Fibroblast of skin of abdomen (primary cell): ENCODE data around the gene CSNK1D.

ENCODE experiments used
- DNase-seq: peaks from one replicate; pipeline ENCODE4 v3.0.0-alpha.2; 2013

The CSNK1D gene

DNA sequence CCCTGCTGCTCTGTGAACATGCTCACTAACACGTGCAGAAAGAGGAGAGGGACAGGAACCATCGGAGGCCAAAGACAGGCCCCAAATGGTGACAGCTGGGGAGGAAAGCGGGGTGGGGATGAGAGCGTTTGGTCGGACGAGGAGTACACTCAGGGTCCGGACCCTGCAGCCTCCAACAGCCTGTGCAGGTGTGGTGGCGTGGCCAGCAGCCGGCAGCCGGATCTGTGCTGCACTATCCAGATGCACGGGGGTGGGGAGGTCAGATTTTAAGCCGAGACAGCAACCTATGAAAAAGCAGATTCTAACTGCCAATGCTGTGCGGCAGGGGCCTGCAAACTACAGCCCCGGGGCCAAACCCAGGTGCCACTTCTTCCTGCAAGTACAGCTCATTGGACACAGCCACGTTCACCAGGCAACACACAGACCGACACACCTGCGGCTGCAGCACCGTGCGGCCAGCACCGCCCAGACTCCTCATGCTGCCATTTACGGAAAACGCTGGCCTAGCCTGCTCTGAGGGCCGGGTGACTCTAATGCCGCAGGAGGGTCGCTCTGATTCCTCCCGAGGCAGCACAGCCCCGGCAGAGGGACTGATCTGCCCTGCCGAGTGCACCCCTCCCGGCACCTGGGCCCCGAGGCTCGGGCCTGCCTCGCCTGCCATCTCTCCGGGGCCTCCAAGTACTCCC is 23.5 kb downstream of the CSNK1D start:
- DNase-seq: no peak

DNA sequence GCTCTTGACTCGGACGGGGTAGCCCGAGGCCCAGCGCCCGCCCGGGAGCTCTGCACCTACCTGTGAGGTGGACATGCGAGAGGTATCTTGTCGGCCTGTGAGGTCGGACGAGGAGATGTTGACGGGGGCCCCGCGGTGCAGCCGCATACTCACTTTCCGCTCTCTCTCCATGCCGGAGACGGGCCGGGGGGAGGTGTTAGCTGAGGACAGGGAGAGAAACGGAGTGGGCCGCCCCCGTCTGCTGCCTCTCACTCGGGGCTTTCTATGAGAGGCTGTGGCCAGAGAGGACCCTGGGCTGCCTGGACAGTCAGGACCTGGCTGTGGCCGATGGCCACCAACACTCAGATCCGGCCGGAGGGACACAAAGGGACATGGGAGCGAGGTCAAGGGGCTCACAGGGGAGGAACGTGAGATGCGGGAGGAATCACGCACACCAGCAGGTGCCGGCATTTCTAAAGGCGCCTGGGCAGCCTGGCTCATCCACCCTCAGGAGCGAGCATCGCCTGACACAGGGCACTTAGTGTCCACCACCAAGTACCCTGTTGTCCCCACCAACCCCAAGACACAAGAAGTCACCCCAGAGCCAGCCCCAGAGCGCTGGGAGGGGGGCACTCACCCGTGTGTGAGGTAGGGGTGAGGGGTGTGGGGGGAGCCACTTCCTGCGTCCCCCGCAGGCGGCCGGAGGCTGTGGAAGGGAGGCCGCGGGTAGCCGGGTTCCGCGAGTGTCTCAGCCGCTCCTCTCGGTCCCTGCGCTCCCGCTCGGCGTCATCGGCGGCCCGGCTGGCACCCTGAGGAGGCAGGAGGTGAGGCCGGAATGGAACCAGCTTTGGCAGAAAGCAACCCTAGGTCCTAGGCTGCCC is 24.5 kb downstream of the CSNK1D start:
- DNase-seq: no peak

DNA sequence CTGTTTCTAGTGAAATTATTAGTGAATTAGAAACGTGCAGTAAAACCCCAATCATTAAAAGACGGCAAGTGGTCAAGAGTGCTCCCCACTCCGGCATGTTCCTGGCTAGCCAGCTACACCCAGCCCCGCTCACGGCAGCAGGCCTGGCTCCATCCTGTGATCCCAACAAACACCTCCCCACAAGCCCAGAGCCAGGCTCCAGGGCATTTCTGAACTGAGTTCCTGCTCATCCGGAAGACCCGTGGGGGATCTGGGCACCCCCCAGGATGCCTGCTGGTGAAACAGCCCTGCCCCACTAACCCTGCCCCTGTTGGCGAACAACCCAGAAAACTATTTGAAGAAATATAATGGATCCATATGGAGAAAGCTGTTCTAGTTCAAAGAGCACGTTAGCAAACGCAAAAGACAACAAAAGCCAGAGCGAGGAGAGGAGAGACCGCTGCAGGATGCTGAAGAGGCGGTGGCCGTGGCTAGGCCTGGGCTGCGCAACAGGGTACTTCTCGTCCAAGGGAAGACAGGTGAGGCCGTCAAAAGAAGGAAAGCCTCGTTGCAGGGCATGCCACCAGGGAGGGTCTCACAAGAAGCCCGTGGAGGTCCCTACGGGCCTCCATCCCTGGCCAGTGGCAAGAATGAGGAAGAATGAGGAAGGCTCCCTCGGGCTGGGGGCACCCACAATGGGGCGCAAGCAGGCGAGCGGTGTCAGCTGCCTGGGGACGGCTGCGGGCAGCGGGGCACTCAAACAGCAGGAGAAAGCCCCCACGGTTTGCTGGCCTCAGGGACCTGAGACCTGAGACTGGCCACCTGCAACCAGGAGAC is 25.4 kb downstream of the CSNK1D start:
- no peak for DNase-seq

DNA sequence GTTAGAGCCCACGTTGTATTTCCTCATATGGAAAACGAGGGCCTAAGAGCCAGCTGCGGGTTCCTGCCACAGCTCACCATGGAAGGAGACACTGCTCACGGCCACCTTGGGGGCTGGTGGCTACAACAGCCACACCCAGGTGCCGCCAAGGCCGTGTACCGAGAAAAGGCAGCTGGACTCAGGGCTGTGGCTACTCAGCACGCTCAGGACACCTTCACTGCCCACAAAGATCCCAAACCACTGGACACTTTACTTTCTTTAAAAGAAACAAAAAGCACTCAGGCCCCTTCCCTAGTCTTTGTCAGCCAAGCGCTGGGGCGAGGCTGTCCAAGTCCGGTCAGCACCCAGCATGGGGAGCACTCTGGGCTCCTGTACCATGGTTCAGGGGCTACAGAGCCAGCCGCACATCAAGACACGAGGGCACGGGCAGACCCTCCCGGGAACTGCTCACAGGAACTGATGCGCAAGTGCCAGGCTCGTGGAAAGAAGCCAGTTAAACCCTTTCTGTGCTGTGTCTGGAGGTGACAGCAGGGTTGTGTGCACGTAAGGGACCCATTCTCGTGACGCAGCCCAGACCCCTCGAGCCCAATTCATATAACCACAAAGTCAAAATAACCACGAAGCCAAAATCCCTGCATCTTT is 26.2 kb downstream of the CSNK1D start:
- no peak for DNase-seq

DNA sequence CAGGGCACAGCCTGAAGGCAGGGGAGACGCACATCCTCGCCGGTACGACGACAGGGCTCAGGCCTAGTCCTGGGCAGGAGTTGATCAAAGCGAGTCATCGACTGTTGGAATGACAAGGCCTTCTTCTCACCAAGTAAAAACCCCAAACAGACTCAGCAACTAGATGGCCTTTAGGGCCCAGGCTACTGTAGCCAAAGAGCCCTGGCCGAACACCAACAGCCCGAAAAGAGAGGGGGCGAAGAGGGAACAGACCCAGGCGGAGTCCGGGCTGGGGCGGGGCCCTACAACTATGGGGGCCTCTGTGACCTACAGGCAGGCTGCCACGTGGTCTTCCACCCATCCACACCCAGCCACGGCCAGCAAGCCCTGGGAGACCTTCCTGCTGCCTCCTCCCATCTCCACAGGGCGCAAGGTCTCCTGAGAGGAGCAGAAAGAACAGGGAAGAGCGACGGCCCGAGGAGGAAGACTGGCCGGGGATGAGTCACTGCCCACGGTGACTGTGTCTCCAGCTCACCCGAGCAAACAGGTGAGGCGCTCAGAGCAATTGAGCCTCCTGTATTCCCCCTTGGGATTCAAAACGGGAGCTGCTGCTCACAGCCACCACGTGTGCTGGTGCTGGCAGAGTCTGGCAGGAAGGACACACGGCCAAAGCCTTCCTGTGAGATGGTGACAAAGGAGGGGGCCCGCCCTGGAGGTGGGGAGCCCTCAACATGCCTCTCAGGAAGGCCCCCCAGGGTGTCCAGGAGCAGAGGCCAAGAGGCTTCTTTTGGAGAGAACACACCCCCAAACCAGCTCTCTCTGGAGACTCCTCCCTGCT is 26.9 kb downstream of the CSNK1D start:
- no peak for DNase-seq

DNA sequence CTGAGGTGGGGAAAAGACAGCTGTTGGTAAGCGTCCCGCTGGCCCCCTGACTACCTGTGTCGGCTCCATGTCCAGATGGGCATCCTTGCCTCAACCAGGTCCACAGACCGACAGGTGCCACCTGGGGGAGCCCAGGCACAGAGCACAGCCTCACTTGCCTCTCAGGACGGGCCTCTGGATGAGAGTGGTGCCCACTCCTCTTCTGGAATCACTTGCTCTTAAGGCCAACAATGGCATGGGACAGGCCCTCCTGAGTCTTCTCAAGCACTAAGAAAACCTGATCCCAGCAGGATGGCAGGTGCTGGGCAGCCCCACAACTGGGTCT is 27.5 kb downstream of the CSNK1D start:
- no peak for DNase-seq

DNA sequence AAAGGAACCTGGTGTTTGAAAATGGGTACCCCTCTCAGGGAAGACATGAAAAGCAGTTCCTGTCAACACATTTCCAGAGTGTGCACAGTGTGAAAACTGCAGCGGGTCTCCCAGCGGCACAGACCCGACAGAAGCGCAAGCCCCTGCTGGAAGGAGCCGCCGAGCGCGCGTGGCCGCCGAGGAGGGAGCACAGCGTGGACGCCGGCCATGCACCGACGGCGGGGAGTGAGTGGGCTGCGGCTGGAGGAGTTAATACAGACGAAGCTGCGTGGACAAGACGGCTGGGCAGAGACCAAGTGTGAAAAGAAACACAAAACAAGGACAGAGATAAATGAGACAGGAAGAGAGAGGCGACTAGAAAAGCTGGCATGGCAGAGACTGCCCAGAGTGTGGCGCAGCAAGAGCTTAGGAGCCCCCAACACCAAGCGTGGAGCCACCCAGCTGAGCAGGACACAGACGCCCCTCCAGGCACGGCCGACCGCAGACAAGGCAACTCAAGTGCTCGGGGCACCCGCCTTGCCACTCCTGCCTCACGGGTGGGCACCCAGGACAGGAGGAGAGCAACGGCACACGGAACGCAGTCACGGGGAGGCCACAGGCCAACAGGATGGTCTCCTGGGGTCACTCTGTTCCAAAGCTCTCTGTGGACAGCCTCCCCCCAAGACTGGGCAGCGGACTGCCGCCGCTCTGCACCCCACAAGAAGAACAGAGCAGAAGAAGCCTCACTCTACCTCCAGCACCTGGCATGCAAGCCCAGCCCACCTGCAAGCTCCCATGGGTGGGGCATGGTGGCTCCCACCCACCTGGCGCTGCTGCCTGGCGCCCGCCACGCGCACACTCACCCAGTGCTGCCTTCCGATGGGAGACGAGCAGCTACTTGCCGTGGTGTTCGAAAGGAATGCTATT is 28.1 kb downstream of the CSNK1D start:
- DNase-seq: no peak

DNA sequence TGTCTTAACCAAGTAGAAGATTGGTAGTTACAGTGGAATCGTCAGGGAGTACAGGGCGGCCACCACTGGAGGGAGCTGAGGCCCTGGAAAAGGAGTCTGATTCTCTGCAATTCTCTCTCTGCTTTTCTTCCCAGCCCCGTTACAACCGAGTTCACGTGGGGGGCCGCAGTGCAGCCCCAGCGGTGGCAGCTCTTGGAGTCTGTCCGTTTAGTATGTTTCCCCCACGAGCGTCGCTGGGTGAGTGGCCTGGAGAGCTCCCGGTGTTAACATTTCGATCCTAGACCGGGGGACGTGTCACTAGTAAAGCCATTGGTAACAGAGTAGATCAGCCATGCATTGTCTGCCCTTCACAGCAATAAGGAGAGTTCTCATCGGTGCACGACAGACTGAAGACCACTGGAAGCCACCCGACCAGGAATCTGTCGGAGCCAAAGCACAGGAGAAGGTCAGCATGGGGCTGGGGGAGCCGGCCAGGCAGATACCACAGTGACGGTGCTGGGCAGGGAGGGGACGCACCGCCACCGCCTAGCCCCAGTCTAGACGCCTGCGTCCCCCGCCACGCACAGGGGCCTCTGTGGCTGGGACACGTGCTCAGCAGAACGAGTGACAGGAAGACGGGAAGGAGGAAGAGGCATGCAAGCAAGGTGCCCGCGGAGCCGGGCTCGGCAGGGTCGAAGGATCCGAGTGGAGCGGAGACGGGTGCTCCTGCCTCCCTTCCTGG is 28.9 kb downstream of the CSNK1D start:
- DNase-seq: no peak

DNA sequence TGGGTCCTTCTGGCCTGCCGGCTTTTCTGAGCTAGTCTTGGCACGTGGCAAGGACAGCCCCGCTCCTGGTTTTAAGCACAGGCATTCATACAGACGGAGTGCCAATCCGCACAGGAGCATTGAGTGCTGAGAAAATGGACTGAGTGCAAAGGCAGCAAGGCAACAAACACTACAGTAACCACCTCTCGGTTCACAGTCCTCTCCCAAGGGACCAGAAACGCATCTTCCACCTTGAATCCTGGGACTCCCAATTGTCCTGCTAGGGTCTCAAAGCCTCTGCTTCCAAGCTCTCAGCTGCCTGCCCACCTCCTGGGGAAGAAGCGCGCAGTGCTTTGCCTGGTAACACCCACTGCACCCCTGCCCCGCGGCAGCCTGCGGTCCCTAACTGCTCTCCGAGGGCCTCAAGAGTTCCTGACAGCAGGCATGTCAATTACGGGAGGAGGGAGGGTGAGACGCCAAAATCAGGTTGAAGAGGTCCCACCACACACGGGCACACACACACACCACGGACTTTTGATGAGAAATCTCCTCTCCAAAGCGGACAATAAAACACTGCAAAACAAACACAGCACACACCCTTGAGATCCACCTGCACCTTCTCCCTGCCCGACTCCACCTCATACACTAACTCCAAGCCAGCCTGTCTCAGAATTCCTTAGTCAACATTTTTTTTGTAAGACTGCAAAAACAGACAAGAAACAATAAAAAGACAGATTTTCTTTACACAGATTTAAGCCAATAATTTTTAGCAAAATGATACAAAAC is 29.7 kb downstream of the CSNK1D start:
- no peak for DNase-seq

DNA sequence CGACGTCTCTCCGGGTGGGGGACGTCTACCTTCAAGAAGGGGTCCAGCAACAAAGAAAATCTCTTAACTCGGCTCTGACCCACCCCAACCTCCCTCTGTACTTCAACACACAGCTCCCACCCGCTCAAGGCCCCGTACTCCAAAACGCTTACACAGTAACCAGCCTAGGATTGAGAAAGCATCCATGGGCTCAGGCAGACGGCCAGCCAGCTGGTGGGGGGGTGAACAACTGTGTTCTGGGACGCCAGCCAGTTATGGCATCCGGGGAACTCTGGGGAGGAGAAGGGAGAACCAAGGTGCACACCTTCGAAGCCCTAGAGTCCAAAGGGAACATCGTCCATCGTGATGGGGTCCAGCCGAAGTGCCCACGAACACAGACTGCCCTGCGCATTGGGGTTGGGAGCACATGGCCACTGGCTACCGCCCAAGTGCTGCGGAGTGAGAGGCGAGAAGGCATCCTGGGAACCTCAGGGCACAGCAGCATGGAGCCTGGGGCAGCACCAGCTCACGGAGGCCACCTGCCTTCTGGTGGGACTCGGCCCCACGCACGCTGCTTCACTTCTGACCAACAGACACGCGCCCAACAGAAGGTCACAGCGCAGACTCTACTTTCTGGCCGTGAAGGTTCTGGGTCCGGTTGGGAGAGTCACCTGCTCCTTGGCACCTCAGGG is 30.4 kb downstream of the CSNK1D start:
- peak; percentile 83 for DNase-seq

DNA sequence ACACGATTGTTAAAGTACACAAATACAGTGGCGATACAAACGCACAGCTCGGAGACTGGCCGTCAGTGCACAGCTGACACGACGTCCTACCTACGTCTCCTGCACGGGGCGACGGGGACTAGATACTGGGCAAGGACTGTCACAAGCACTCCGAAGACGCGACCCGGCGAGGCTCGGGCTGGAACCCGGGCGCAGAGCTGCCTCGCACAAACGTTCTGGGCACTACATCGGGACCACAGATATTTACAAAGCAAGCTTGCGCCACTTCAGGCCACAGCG is 30.9 kb downstream of the CSNK1D start:
- DNase-seq: no peak

DNA sequence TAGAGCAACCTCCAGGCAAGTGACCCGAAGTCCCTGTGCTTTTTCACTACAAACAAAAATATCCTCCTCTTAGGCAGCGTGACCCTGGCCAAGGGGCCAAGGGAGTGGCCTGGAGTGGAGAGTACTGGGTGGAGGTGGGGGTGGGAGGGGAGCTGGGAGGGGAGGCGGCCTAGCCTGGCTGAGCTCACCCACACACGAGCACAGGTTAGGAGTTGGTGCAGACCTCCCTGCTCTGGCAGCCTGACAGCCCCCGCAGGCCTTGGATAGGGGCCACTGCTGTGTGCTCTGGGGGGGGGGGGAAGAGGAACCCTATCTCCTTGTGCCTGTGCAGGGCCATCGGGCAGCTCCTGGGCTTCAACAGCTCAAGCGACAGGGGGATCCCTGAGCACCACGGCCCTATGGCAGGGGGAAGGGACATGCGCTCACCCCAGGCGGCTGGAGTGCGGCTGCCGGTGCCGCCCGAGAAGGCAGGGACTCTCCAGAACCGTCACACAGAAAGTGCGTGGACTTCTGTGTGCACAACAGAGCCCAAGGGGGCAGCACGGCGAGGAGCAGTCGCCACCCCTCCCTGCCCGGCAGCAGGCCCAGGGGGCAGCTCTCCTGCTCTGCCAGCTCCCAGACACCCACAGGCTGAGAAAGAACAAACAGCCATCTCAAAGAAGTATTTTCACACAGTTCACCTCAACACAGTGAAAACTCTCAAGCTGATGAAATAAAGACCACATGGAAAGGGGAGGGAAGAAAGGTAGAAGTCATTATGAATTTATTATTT is 31.4 kb downstream of the CSNK1D start:
- no peak for DNase-seq

DNA sequence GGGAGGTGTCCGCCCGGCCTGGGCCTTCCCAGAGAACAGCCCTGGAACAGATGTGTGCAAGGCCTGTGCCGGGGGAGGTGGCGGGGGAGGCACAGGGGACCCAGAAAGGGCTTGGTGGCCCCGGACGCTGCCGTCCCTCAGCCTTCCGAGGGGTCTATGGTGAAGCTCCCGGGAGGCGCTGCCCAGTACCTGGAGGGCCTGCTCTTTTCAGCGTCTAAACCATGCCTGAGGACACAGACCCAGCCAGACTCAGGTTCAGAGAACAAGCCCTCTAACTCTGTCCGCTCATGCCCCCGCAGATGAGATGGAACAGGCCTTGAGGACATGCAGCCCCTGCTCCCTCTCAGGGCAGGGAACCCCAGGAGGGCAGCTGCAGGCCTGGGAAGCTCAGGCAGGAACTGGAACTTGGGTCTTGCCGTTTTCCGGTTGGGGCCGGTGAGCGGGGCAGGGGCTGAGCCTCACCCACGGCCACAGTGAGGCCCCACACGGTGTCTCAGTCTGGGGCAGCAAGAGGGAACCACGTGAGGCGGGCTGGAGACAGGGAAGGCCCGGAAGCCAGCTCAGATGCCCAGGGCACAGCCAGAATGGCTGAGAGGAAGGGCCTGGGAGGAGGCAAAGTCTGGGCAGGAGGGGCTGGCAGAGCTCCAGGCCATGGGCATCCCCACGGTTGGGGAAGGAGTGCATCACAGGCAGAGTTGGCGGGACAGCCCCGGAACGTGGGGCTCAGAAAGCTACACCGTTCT is 32.1 kb downstream of the CSNK1D start:
- DNase-seq: peak; percentile 58

DNA sequence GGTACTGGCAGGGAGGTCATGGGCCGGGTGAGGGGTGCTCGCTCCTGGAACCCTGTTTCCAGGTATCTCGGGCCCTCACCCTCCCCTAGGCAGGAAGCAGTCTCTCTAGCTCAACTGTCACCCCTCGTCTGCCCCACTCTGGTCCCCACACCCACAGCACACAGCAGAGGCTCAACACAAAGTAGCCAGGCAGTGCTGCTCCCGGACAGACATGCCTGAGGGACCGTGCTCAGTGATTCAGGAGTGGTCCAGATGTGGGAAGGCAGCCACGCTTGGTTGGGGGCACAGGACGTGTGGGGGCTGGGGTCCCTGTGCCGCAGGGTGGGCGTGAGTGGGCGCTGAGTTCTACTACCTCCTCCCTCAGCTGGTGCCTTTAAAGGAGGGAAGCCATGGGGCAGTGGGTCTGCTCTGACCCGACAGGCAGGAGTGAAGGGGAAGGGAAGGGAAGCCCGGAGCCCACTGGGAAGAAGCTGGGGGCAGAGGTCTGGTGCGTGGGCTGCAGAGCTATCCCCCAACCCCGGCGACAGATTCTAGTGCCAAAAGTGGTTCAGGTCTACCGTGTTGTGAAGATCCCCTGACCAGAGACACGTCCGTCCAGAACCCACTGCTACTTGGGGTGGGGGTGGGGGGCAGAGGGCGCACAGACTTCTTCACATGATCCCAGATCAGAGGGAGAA is 32.9 kb downstream of the CSNK1D start:
- no peak for DNase-seq

DNA sequence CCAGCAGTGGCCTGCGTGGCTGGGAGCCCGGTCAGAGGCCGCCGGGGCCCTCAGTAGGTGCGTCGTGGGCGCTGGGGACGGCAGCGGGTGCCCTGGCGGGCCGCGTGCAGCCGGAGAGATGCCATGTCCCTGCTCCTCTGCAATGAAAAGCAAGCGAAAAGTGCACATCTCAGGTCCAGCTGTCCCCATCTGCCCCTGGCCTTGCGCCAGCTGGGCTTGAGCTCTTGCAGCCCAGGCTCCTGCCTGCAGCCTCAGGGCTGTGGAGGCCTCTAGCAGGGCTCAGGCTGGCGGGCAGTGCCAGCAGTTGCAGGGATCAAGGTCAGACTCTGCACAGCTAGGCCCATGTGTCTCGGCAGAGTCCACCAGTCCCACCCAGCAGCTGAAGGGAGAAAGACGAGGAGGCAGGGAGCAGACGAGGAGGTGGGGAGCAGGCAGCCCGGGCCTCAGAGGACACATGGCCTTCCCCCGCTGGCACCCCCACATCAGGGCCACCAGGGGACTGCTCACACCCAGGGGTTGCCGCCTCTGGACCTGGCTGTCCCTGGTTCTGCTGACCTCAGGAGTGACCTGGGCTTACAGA is 33.5 kb downstream of the CSNK1D start:
- DNase-seq: no peak

DNA sequence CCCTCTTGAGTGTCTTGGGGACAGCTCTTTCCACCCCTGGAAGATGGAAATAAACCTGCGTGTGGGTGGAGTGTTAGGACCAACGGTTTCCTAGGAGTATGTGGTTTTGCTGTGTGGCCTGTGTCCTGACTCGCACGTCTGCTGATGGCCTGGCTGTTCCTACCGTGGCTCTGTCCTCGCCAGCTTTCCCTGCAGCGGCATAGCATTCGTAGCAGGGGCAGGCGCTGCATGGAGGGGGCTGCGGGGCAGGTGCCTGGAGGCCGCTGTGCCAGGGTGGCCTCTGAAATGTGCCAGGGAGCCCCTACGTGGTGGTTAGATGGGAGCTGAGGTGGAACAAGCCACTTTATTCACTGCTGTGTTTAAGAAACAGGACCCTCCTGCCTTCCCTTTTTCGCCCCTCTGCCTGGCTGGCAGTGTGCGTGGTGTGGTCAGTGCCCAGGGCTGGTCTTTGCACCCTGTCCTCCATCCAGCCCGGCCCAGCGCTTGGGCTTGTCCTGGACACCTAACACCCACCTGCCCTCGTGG is 34.0 kb downstream of the CSNK1D start:
- DNase-seq: no peak
